ENCODE results near the gene RPS6KA2.

GRCh38 chr6:166469426-166469961 lies 157.6 kb downstream of the RPS6KA2 start:
- TF ChIP-seq CTCF (optimal IDR thresholded peaks at IDR 0.05 in 1 of 3, IDR thresholded peaks at IDR 0.05 in 1 of 3, conservative IDR thresholded peaks at IDR 0.05 in 1 of 3; ENCODE audit: extremely low read depth in 1 of 3, insufficient read depth in 2 of 3, low read length in 3 of 3) (no peak), EZH2 (IDR thresholded peaks at IDR 0.05; ENCODE audit: low read length) (no peak)
